PC-9 (cell line): ENCODE data around the gene TGM2.

Source experiments
- EZH2 ChIP-seq: fragments of 200-600 bp; sonication (generic); IDR thresholded peaks from 2 replicates; pipeline ENCODE4 v1.8.0; 2017; ENCODE audit warnings: antibody characterized with exemption, low read depth
- TF ChIP-seq, protein P1 (sequence below): fragments of 200-600 bp; sonication (generic); conservative IDR thresholded peaks from 2 replicates; pipeline ENCODE4 v1.6.1; 2017; ENCODE audit warnings: mixed run types, antibody characterized with exemption, mild to moderate bottlenecking, moderate library complexity

DNA sequence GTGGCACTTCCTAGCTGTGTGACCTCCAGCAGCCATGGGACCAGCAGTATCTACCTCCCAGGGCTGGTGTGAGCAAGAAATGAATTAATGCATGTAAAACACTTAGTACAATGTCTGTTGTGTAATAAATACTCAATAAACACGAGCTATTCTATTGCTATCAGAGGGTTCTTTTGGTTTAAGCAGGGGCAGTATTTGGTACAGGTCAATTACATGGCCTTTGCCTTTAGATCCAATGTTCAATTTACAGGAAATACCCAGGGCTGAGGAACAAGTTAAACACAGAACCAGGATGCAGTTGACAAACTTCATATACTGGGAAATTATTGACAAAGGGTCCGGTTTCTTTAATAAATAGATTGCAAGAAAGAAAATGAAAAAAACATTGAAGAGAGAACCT lies 2.9 kb downstream of the TGM2 start:
- TF ChIP-seq, protein P1, sequence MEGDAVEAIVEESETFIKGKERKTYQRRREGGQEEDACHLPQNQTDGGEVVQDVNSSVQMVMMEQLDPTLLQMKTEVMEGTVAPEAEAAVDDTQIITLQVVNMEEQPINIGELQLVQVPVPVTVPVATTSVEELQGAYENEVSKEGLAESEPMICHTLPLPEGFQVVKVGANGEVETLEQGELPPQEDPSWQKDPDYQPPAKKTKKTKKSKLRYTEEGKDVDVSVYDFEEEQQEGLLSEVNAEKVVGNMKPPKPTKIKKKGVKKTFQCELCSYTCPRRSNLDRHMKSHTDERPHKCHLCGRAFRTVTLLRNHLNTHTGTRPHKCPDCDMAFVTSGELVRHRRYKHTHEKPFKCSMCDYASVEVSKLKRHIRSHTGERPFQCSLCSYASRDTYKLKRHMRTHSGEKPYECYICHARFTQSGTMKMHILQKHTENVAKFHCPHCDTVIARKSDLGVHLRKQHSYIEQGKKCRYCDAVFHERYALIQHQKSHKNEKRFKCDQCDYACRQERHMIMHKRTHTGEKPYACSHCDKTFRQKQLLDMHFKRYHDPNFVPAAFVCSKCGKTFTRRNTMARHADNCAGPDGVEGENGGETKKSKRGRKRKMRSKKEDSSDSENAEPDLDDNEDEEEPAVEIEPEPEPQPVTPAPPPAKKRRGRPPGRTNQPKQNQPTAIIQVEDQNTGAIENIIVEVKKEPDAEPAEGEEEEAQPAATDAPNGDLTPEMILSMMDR, result no peak
- no peak for TF ChIP-seq EZH2
